Hepatocyte (in vitro differentiated cells): ENCODE data around the gene IDH3G.

Experiments used
- CTCF ChIP-seq: fragments of 200-600 bp; sonication (generic); IDR thresholded peaks from 2 replicates; pipeline ENCODE4 v1.5.1; 2016; ENCODE audit warnings: antibody characterized with exemption, mild to moderate bottlenecking; ENCODE audit not compliant: poor library complexity
- EZH2 ChIP-seq: fragments of 200-600 bp; sonication (generic); IDR thresholded peaks from 2 replicates; pipeline ENCODE4 v1.6.1; 2016; ENCODE audit warnings: antibody characterized with exemption, mild to moderate bottlenecking, borderline replicate concordance
- EZH2phosphoT487 ChIP-seq: fragments of 200-600 bp; sonication (generic); IDR thresholded peaks from one replicate; pipeline ENCODE4 v1.6.1; 2018; ENCODE audit warnings: antibody characterized with exemption, mild to moderate bottlenecking, low read depth, moderate library complexity; ENCODE audit not compliant: unreplicated experiment, severe bottlenecking

GRCh38 chrX:153762626-153763173 is 31.5 kb downstream of the IDH3G start:
- no peak for TF ChIP-seq CTCF
- no peak for TF ChIP-seq EZH2
- TF ChIP-seq EZH2phosphoT487, result no peak
